Measurements from ENCODE around the gene MPPE1.

MPPE1 gene

GRCh38 chr18:11847811-11848210, 60.3 kb downstream of the MPPE1 start:
- TF ChIP-seq POLR2A (IDR thresholded peaks at IDR 0.05; ENCODE audit: low read depth, low read length) = no peak
- no peak for DNase-seq (ENCODE audit: insufficient read length, low spot score)
- no peak for FAIRE-seq

- DNase-seq (ENCODE audit: insufficient read length, low spot score) (no peak), FAIRE-seq (no peak)
- TF ChIP-seq POLR2A (IDR thresholded peaks at IDR 0.05; ENCODE audit: low read depth, low read length) = no peak
Measured at GRCh38 chr18:11845654-11846053, 62.5 kb downstream of the MPPE1 start.

- DNase-seq (ENCODE audit: insufficient read length, low spot score) = no peak
- no peak for TF ChIP-seq POLR2A (IDR thresholded peaks at IDR 0.05; ENCODE audit: low read depth, low read length)
- no peak for FAIRE-seq
Measured at GRCh38 chr18:11844436-11844835, 63.7 kb downstream of the MPPE1 start.

- no peak for TF ChIP-seq POLR2A (IDR thresholded peaks at IDR 0.05; ENCODE audit: low read depth, low read length)
- DNase-seq (ENCODE audit: insufficient read length, low spot score) (no peak), FAIRE-seq (no peak)
Measured at GRCh38 chr18:11842562-11842961, 65.6 kb downstream of the MPPE1 start.

GRCh38 chr18:11840493-11840892, 67.6 kb downstream of the MPPE1 start:
- TF ChIP-seq POLR2A (IDR thresholded peaks at IDR 0.05; ENCODE audit: low read depth, low read length) = no peak
- FAIRE-seq (no peak), DNase-seq (ENCODE audit: insufficient read length, low spot score) (no peak)

- no peak for FAIRE-seq
Measured at GRCh38 chr18:11839556-11839955, 68.6 kb downstream of the MPPE1 start.

GRCh38 chr18:11834772-11835171, 73.3 kb downstream of the MPPE1 start:
- no peak for TF ChIP-seq POLR2A (IDR thresholded peaks at IDR 0.05; ENCODE audit: low read depth, low read length)
- DNase-seq (ENCODE audit: insufficient read length, low spot score) (no peak), FAIRE-seq (no peak)

More at GRCh38 chr18:11839556-11839955, 68.6 kb downstream of the MPPE1 start:
- DNase-seq (ENCODE audit: insufficient read length, low spot score) = no peak
- no peak for TF ChIP-seq POLR2A (IDR thresholded peaks at IDR 0.05; ENCODE audit: low read depth, low read length)

All from H54 (cell line).